DOHH2 (cell line): ENCODE results near the gene VWA1.
"Not testable (repeated sequence)": the region's sequence is repeated elsewhere in the genome, so short reads cannot be mapped to it uniquely, and the experiment has no call there.

Source experiments
- EZH2phosphoT487 ChIP-seq: fragments of 200-600 bp; sonication (generic); IDR thresholded peaks from 2 replicates; pipeline ENCODE4 v1.6.1; 2017; ENCODE audit warnings: borderline replicate concordance, mild to moderate bottlenecking, antibody characterized with exemption, low read length, moderate library complexity, mixed read lengths
- TF ChIP-seq, protein P1 (sequence below): fragments of 200-600 bp; sonication (generic); IDR thresholded peaks from one replicate; pipeline ENCODE4 v1.5.1; 2014; ENCODE audit warnings: antibody characterized with exemption, mild to moderate bottlenecking, low read depth, low read length; ENCODE audit not compliant: poor library complexity, severe bottlenecking

DNA sequence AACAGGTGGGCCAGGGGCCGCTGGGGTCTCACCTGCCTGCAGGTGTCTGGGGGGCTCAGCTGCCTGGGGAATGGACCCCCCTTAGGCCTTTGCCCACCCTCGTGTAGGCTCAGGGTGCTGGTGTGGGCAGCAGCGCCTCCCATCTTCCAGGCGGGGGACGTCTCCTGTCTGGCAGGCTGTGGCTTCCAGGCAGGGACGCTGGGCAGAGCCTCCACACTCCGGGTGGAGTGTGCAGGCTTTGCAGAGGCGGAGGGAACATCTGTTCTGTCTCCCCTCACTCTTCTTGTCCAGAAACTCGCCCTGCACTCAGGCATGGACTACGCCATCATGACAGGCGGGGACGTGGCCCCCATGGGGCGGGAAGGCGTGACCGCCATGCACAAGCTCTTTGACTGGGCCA is 20.4 kb downstream of the VWA1 start:
- TF ChIP-seq, protein P1, sequence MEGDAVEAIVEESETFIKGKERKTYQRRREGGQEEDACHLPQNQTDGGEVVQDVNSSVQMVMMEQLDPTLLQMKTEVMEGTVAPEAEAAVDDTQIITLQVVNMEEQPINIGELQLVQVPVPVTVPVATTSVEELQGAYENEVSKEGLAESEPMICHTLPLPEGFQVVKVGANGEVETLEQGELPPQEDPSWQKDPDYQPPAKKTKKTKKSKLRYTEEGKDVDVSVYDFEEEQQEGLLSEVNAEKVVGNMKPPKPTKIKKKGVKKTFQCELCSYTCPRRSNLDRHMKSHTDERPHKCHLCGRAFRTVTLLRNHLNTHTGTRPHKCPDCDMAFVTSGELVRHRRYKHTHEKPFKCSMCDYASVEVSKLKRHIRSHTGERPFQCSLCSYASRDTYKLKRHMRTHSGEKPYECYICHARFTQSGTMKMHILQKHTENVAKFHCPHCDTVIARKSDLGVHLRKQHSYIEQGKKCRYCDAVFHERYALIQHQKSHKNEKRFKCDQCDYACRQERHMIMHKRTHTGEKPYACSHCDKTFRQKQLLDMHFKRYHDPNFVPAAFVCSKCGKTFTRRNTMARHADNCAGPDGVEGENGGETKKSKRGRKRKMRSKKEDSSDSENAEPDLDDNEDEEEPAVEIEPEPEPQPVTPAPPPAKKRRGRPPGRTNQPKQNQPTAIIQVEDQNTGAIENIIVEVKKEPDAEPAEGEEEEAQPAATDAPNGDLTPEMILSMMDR: not testable (repeated sequence)
- not testable (repeated sequence) for TF ChIP-seq EZH2phosphoT487
